ENCODE measurements around the gene FAM110D. TPM values are rescaled to one million over a fixed set of nuclear protein-coding genes. Genes with fewer than 3 reads are reported as not detected.

FAM110D gene
- total RNA-seq, 1 experiment from 2014 or later: 0.05 TPM

- TF ChIP-seq SIN3A (IDR thresholded peaks at IDR 0.05; ENCODE audit: borderline replicate concordance, insufficient read depth, low read depth, low read length) (no peak), POLR2AphosphoS5 (IDR thresholded peaks at IDR 0.05; ENCODE audit: low read depth, low read length) (no peak), CTCF (IDR thresholded peaks at IDR 0.05) (no peak), TCF7L2 (IDR thresholded peaks at IDR 0.05; ENCODE audit: low read depth, low read length) (no peak)
- TF ChIP-seq, protein P1, sequence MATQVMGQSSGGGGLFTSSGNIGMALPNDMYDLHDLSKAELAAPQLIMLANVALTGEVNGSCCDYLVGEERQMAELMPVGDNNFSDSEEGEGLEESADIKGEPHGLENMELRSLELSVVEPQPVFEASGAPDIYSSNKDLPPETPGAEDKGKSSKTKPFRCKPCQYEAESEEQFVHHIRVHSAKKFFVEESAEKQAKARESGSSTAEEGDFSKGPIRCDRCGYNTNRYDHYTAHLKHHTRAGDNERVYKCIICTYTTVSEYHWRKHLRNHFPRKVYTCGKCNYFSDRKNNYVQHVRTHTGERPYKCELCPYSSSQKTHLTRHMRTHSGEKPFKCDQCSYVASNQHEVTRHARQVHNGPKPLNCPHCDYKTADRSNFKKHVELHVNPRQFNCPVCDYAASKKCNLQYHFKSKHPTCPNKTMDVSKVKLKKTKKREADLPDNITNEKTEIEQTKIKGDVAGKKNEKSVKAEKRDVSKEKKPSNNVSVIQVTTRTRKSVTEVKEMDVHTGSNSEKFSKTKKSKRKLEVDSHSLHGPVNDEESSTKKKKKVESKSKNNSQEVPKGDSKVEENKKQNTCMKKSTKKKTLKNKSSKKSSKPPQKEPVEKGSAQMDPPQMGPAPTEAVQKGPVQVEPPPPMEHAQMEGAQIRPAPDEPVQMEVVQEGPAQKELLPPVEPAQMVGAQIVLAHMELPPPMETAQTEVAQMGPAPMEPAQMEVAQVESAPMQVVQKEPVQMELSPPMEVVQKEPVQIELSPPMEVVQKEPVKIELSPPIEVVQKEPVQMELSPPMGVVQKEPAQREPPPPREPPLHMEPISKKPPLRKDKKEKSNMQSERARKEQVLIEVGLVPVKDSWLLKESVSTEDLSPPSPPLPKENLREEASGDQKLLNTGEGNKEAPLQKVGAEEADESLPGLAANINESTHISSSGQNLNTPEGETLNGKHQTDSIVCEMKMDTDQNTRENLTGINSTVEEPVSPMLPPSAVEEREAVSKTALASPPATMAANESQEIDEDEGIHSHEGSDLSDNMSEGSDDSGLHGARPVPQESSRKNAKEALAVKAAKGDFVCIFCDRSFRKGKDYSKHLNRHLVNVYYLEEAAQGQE (IDR thresholded peaks at IDR 0.05; ENCODE audit: insufficient read depth in 1 of 2, low read depth in 2 of 2, low read length in 1 of 2): no peak
- no peaks in the 10 kb centered on the region for H3K9me3 ChIP-seq (ENCODE audit: control insufficient read depth, insufficient read depth, low read depth, low read length)
- in situ Hi-C loops (cut with HindIII; ENCODE audit: low pct_unique_long_range_greater_than_20kb, low sequenced_read_pairs) (no loop called here), intact Hi-C loops (cut with micrococcal nuclease; ENCODE audit: unreplicated experiment) (no loop called here)
- ChIA-PET CTCF (no interaction called here), POLR2A (no interaction called here)
- ATAC-seq: no peak
- H3K4me1 ChIP-seq (ENCODE audit: control insufficient read depth, insufficient read depth, low read length): no peaks in the 10 kb centered on the region
- no peak overlapping the region for H3K27ac ChIP-seq (ENCODE audit: low read length)
- no peak overlapping the region for H3K4me3 ChIP-seq (ENCODE audit: low read depth in 2 of 2, low read length in 2 of 2)
- no TSS peak for BruUV-seq (replicated peaks)
- H3K36me3 ChIP-seq (ENCODE audit: control insufficient read depth, insufficient read depth, low read length): no peaks in the 10 kb centered on the region
- DNase-seq (ENCODE audit: low read depth, low spot score): no peak
- no peaks in the 10 kb centered on the region for H3K27me3 ChIP-seq (ENCODE audit: control insufficient read depth, insufficient read depth, low read length)
Observed at GRCh38 chr1:26200413-26200812, 41.5 kb downstream of the FAM110D start.

- intact Hi-C loops (cut with micrococcal nuclease; ENCODE audit: unreplicated experiment) (no loop called here), in situ Hi-C loops (cut with HindIII; ENCODE audit: low pct_unique_long_range_greater_than_20kb, low sequenced_read_pairs) (no loop called here)
- no peak overlapping the region for H3K4me3 ChIP-seq (ENCODE audit: low read depth in 2 of 2, low read length in 2 of 2)
- H3K27me3 ChIP-seq (ENCODE audit: control insufficient read depth, insufficient read depth, low read length): no peaks in the 10 kb centered on the region
- H3K27ac ChIP-seq (ENCODE audit: low read length): no peak overlapping the region
- ATAC-seq (no peak), DNase-seq (ENCODE audit: low read depth, low spot score) (no peak)
- POLR2A ChIA-PET: no interaction called here
- CTCF ChIA-PET: no interaction called here
- H3K9me3 ChIP-seq (ENCODE audit: control insufficient read depth, insufficient read depth, low read depth, low read length): no peaks in the 10 kb centered on the region
- BruUV-seq (replicated peaks): no TSS peak
- TF ChIP-seq POLR2AphosphoS5 (IDR thresholded peaks at IDR 0.05; ENCODE audit: low read depth, low read length) (no peak), SIN3A (IDR thresholded peaks at IDR 0.05; ENCODE audit: borderline replicate concordance, insufficient read depth, low read depth, low read length) (no peak), TCF7L2 (IDR thresholded peaks at IDR 0.05; ENCODE audit: low read depth, low read length) (no peak)
- no peaks in the 10 kb centered on the region for H3K36me3 ChIP-seq (ENCODE audit: control insufficient read depth, insufficient read depth, low read length)
- no peaks in the 10 kb centered on the region for H3K4me1 ChIP-seq (ENCODE audit: control insufficient read depth, insufficient read depth, low read length)
Observed at GRCh38 chr1:26203642-26204318, 44.9 kb downstream of the FAM110D start.

- no peak overlapping the region for H3K27ac ChIP-seq (ENCODE audit: low read length)
- POLR2A ChIA-PET: no interaction called here
- no peaks in the 10 kb centered on the region for H3K4me1 ChIP-seq (ENCODE audit: control insufficient read depth, insufficient read depth, low read length)
- in situ Hi-C loops (cut with HindIII; ENCODE audit: low pct_unique_long_range_greater_than_20kb, low sequenced_read_pairs) (no loop called here), intact Hi-C loops (cut with micrococcal nuclease; ENCODE audit: unreplicated experiment) (no loop called here)
- TF ChIP-seq CTCF (IDR thresholded peaks at IDR 0.05) (no peak), POLR2AphosphoS5 (IDR thresholded peaks at IDR 0.05; ENCODE audit: low read depth, low read length) (no peak), TCF7L2 (IDR thresholded peaks at IDR 0.05; ENCODE audit: low read depth, low read length) (no peak), SIN3A (IDR thresholded peaks at IDR 0.05; ENCODE audit: borderline replicate concordance, insufficient read depth, low read depth, low read length) (no peak)
- TF ChIP-seq, protein P1 (IDR thresholded peaks at IDR 0.05; ENCODE audit: insufficient read depth in 1 of 2, low read depth in 2 of 2, low read length in 1 of 2): no peak
- no TSS peak for BruUV-seq (replicated peaks)
- H3K36me3 ChIP-seq (ENCODE audit: control insufficient read depth, insufficient read depth, low read length): no peaks in the 10 kb centered on the region
- no peaks in the 10 kb centered on the region for H3K9me3 ChIP-seq (ENCODE audit: control insufficient read depth, insufficient read depth, low read depth, low read length)
- ATAC-seq (peak; percentile 42; the same call in 1 of the 2 replicates), DNase-seq (ENCODE audit: low read depth, low spot score) (no peak)
- H3K4me3 ChIP-seq (ENCODE audit: low read depth in 2 of 2, low read length in 2 of 2): no peak overlapping the region
- H3K27me3 ChIP-seq (ENCODE audit: control insufficient read depth, insufficient read depth, low read length): no peaks in the 10 kb centered on the region
- CTCF ChIA-PET: no interaction called here
Observed at GRCh38 chr1:26210147-26210870, 51.4 kb downstream of the FAM110D start.

Data from Panc1 (cell line).